OCI-LY7 (cell line): ENCODE results near the gene HTR1E. TPM values are rescaled to one million over a fixed set of nuclear protein-coding genes. Genes with fewer than 3 reads are reported as not detected.
"Not testable (repeated sequence)": the region's sequence is repeated elsewhere in the genome, so short reads cannot be mapped to it uniquely, and the experiment has no call there.

Experiments used
- BruUV-seq: library from RNA; stranded (reverse); fragments of 400-500 nt; replicated peaks from 2 replicates; lab custom pipeline; 2021; lab: Mats Ljungman, UMichigan
- CTCF ChIA-PET: fragments of 300-600 bp; sonication (Branson Sonifier 250); formaldehyde crosslinking; loops from one replicate; lab custom pipeline; 2022; ENCODE audit warnings: antibody characterized with exemption; ENCODE audit not compliant: unreplicated experiment; lab: Charles Lee
- POLR2A ChIA-PET: fragments of 300-600 bp; sonication (Branson Sonifier 250); formaldehyde crosslinking; loops from one replicate; lab custom pipeline; 2022; ENCODE audit warnings: antibody characterized with exemption; lab: Charles Lee
- DNase-seq: peaks from one replicate; pipeline ENCODE4 v3.0.0-alpha.2; 2015; ENCODE audit warnings: low spot score
- H2AFZ ChIP-seq: fragments of 200-600 bp; sonication (generic), shearing (Covaris generic); 2 replicates; pipeline ENCODE4 v1.6.1; 2014; ENCODE audit warnings: mild to moderate bottlenecking, antibody characterized with exemption, low read length, moderate library complexity
- H3K27ac ChIP-seq: fragments of 200-600 bp; sonication (generic); 2 replicates; pipeline ENCODE4 v1.5.1; 2014; ENCODE audit warnings: mixed run types, low read depth, mild to moderate bottlenecking, moderate library complexity, low read length, inconsistent platforms; ENCODE audit not compliant: poor library complexity, severe bottlenecking
- H3K36me3 ChIP-seq: fragments of 200-600 bp; sonication (generic); 2 replicates; pipeline ENCODE4 v1.6.1; 2014; ENCODE audit warnings: mild to moderate bottlenecking, antibody characterized with exemption, low read length, moderate library complexity, mixed read lengths; ENCODE audit not compliant: insufficient read depth
- H3K4me1 ChIP-seq: fragments of 200-600 bp; sonication (generic); 2 replicates; pipeline ENCODE4 v1.5.1; 2014; ENCODE audit warnings: mild to moderate bottlenecking, low read length; ENCODE audit not compliant: insufficient read depth, poor library complexity, severe bottlenecking
- H3K4me2 ChIP-seq: fragments of 200-600 bp; sonication (generic); 2 replicates; pipeline ENCODE4 v1.6.1; 2014; ENCODE audit warnings: mild to moderate bottlenecking, low read length
- H3K4me3 ChIP-seq: fragments of 200-600 bp; sonication (generic); 2 replicates; pipeline ENCODE4 v1.5.1; 2014; ENCODE audit warnings: mild to moderate bottlenecking, low read depth, low read length; ENCODE audit not compliant: poor library complexity, severe bottlenecking
- H3K79me2 ChIP-seq: fragments of 200-600 bp; sonication (generic); 2 replicates; pipeline ENCODE4 v1.6.1; 2016; ENCODE audit warnings: low read depth, mild to moderate bottlenecking, low read length, moderate library complexity, mixed read lengths; ENCODE audit not compliant: insufficient read depth
- H3K9me2 ChIP-seq: fragments of 200-600 bp; sonication (generic); 2 replicates; pipeline ENCODE4 v1.6.1; 2016; ENCODE audit warnings: mild to moderate bottlenecking, low read length, mixed read lengths; ENCODE audit not compliant: insufficient read depth
- H3K9me3 ChIP-seq: fragments of 200-600 bp; sonication (generic); 2 replicates; pipeline ENCODE4 v1.6.1; 2014; ENCODE audit warnings: mild to moderate bottlenecking, mixed run types, low read length, mixed read lengths
- H4K20me1 ChIP-seq: fragments of 200-600 bp; sonication (generic); 2 replicates; pipeline ENCODE4 v1.6.1; 2014; ENCODE audit warnings: mild to moderate bottlenecking, antibody characterized with exemption, low read length, moderate library complexity, mixed read lengths; ENCODE audit not compliant: insufficient read depth
- CTCF ChIP-seq: fragments of 200-600 bp; sonication (generic); conservative IDR thresholded peaks from 2 replicates; pipeline ENCODE4 v1.5.1; 2014; ENCODE audit warnings: mild to moderate bottlenecking, antibody characterized with exemption, low read length, moderate library complexity, mixed read lengths
- EZH2phosphoT487 ChIP-seq: fragments of 200-600 bp; sonication (generic); IDR thresholded peaks from 2 replicates; pipeline ENCODE4 v1.6.1; 2018; ENCODE audit warnings: low read depth, borderline replicate concordance, mild to moderate bottlenecking, mixed run types, antibody characterized with exemption, low read length, moderate library complexity, mixed read lengths
- intact Hi-C: fragments of 100-400 bp; cut with micrococcal nuclease; formaldehyde crosslinking; loops from one replicate; pipeline ENCODE4 v1.10.0; 2022; ENCODE audit not compliant: unreplicated experiment
- total RNA-seq, 2 experiments: library from RNA; depleted of rRNA in 1 of 2; stranded (reverse); fragments of >200 nt in 1 of 2; shearing (Covaris generic) in 1 of 2; gene quantifications; 2 replicates each; pipeline ENCODE4 v1.2.3, GENCODE V29; 2014 to 2022

HTR1E gene
- total RNA-seq, 2 experiments from 2014 or later, result not detected

DNA sequence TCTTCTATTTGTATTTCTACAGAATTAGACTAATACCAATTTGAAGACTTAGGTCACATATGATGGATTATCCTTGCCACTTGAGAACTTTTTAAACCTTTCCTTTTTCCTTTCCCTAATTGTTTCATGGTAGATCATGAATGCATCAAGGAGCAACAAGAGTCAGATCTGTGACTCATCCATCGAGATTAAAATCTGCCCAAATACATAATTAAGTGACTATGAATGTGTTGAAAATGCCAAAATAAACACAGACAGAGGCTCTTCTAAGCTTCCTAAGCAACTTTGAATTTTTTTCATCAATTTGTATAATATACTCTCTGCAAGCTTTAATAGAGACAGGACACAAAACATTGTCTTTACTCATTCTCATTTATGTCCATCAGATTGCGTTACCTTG, 23.5 kb upstream of the HTR1E start:
- no peaks in the 10 kb centered on the region for H3K4me1 ChIP-seq
- ChIA-PET POLR2A (no interaction called here), CTCF (no interaction called here)
- no TSS peak for BruUV-seq
- H3K9me3 ChIP-seq, result no peaks in the 10 kb centered on the region
- H4K20me1 ChIP-seq, result no peaks in the 10 kb centered on the region
- no peak overlapping the region for H2AFZ ChIP-seq
- no peak overlapping the region for H3K27ac ChIP-seq
- H3K79me2 ChIP-seq, result no peaks in the 10 kb centered on the region
- intact Hi-C loops, result no loop called here
- no peaks in the 10 kb centered on the region for H3K36me3 ChIP-seq
- no peak overlapping the region for H3K4me2 ChIP-seq
- TF ChIP-seq EZH2phosphoT487 (no peak), CTCF (no peak)
- no peak for DNase-seq
- H3K4me3 ChIP-seq, result no peak overlapping the region
- no peaks in the 10 kb centered on the region for H3K9me2 ChIP-seq

GRCh38 chr6:86916393-86916792, 20.9 kb upstream of the HTR1E start:
- H3K79me2 ChIP-seq, result no peaks in the 10 kb centered on the region
- BruUV-seq, result no TSS peak
- intact Hi-C loops, result no loop called here
- H3K27ac ChIP-seq, result no peak overlapping the region
- no peaks in the 10 kb centered on the region for H3K36me3 ChIP-seq
- H3K4me3 ChIP-seq, result no peak overlapping the region
- no peaks in the 10 kb centered on the region for H3K9me3 ChIP-seq
- no peaks in the 10 kb centered on the region for H3K4me1 ChIP-seq
- no peak overlapping the region for H2AFZ ChIP-seq
- ChIA-PET CTCF (no interaction called here), POLR2A (no interaction called here)
- DNase-seq, result no peak
- H3K9me2 ChIP-seq, result no peaks in the 10 kb centered on the region
- TF ChIP-seq EZH2phosphoT487 (no peak), CTCF (no peak)
- no peak overlapping the region for H3K4me2 ChIP-seq
- no peaks in the 10 kb centered on the region for H4K20me1 ChIP-seq

DNA sequence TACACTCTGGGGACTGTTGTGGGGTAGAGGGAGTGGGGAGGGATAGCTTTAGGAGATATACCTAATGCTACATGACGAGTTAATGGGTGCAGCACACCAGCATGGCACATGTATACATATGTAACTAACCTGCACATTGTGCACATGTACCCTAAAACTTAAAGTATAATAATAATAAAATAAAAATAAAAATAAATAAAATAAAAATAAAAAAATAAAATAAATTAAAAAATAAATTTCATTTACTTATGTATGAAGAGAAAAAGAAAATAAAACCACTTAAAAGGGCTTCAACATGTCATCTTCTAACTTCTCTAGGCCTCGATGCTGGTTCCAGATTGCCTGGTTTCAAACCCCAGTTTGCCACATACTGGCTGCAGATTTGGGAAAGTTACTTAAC, 10.2 kb upstream of the HTR1E start:
- H3K4me1 ChIP-seq, BruUV-seq, H3K9me2 ChIP-seq, CTCF ChIA-PET, H3K4me3 ChIP-seq, H3K36me3 ChIP-seq, H3K9me3 ChIP-seq, H3K79me2 ChIP-seq, H2AFZ ChIP-seq, intact Hi-C loops, DNase-seq, POLR2A ChIA-PET, H3K4me2 ChIP-seq, H3K27ac ChIP-seq, H4K20me1 ChIP-seq: not testable (repeated sequence)

GRCh38 chr6:86927859-86928258, 9.5 kb upstream of the HTR1E start:
- H3K4me1 ChIP-seq, BruUV-seq, H3K9me3 ChIP-seq, H3K9me2 ChIP-seq, H3K79me2 ChIP-seq, DNase-seq, H2AFZ ChIP-seq, intact Hi-C loops, H3K36me3 ChIP-seq, H3K4me2 ChIP-seq, H3K27ac ChIP-seq, H4K20me1 ChIP-seq, POLR2A ChIA-PET, CTCF ChIA-PET, H3K4me3 ChIP-seq: not testable (repeated sequence)
